Liver (tissue), 9 donors: ENCODE data around the gene COX8A. TPM values are rescaled to one million over a fixed set of nuclear protein-coding genes. Genes with fewer than 3 reads are reported as not detected.

Source experiments
- DNase-seq: peaks from one replicate; pipeline ENCODE4 v3.0.0-alpha.2; 2017; ENCODE audit warnings: low spot score
- H3K27ac ChIP-seq, 2 donors: one replicate each; pipeline ENCODE4 v1.7.0; 2013; ENCODE audit warnings: inconsistent platforms in 2 of 2, low read length in 2 of 2, control low read depth in 1 of 2, low read depth in 1 of 2, mild to moderate bottlenecking in 1 of 2
- H3K27me3 ChIP-seq, 4 donors: one replicate each; pipeline versions ENCODE4 v1.6.1 to v1.7.0; 2013; ENCODE audit warnings: low read length in 3 of 4, inconsistent platforms in 1 of 4, mild to moderate bottlenecking in 1 of 4, moderate library complexity in 1 of 4; ENCODE audit not compliant: control insufficient read depth in 4 of 4, insufficient read depth in 4 of 4
- H3K36me3 ChIP-seq, 4 donors: one replicate each; pipeline versions ENCODE4 v1.6.1 to v1.7.0; 2013; ENCODE audit warnings: low read length in 3 of 4, mild to moderate bottlenecking in 3 of 4, low read depth in 1 of 4, moderate library complexity in 1 of 4; ENCODE audit not compliant: control insufficient read depth in 4 of 4, insufficient read depth in 3 of 4
- H3K4me1 ChIP-seq, 4 donors: one replicate each; pipeline versions ENCODE4 v1.6.1 to v1.7.0; 2013; ENCODE audit warnings: low read length in 3 of 4, mild to moderate bottlenecking in 3 of 4, moderate library complexity in 1 of 4; ENCODE audit not compliant: control insufficient read depth in 4 of 4, insufficient read depth in 4 of 4
- H3K4me3 ChIP-seq, 3 donors: one replicate each; pipeline versions ENCODE4 v1.6.1 to v1.7.0; 2013; ENCODE audit warnings: low read length in 3 of 3, control low read depth in 1 of 3, low read depth in 1 of 3, mild to moderate bottlenecking in 1 of 3
- H3K9ac ChIP-seq, 2 donors: one replicate each; pipeline ENCODE4 v1.7.0; 2013; ENCODE audit warnings: low read length in 2 of 2, mild to moderate bottlenecking in 2 of 2, moderate library complexity in 2 of 2, control low read depth in 1 of 2, low read depth in 1 of 2
- H3K9me3 ChIP-seq, 4 donors: one replicate each; pipeline versions ENCODE4 v1.6.1 to v1.7.0; 2013; ENCODE audit warnings: low read length in 3 of 4; ENCODE audit not compliant: control insufficient read depth in 4 of 4
- ATF3 ChIP-seq: IDR thresholded peaks from 2 replicates; pipeline ENCODE4 v1.6.1; 2016; ENCODE audit warnings: antibody characterized with exemption
- EGR1 ChIP-seq, 2 donors: IDR thresholded peaks; 2 replicates each; pipeline ENCODE4 v1.6.1; 2016 to 2018; ENCODE audit warnings: antibody characterized with exemption in 2 of 2, low read depth in 2 of 2
- FOXA2 ChIP-seq: IDR thresholded peaks from 2 replicates; pipeline ENCODE4 v1.6.1; 2016; ENCODE audit warnings: antibody characterized with exemption
- GABPA ChIP-seq, 2 donors: IDR thresholded peaks in 1 of 2; conservative IDR thresholded peaks in 1 of 2; 2 replicates each; pipeline ENCODE4 v1.6.1; 2016; ENCODE audit warnings: antibody characterized with exemption in 2 of 2, mild to moderate bottlenecking in 1 of 2, moderate library complexity in 1 of 2
- HNF4G ChIP-seq: IDR thresholded peaks from 2 replicates; pipeline ENCODE4 v1.6.1; 2016; ENCODE audit warnings: antibody characterized with exemption
- JUND ChIP-seq, 2 donors: IDR thresholded peaks; 2 replicates each; pipeline ENCODE4 v1.6.1; 2016; ENCODE audit warnings: antibody characterized with exemption in 2 of 2
- MAX ChIP-seq: IDR thresholded peaks from 2 replicates; pipeline ENCODE4 v1.6.1; 2016; ENCODE audit warnings: antibody characterized with exemption
- NR2F2 ChIP-seq: IDR thresholded peaks from 2 replicates; pipeline ENCODE4 v1.6.1; 2016; ENCODE audit warnings: antibody characterized with exemption
- RAD21 ChIP-seq, 2 donors: IDR thresholded peaks; 2 replicates each; pipeline ENCODE4 v1.6.1; 2016; ENCODE audit warnings: antibody characterized with exemption in 2 of 2, mild to moderate bottlenecking in 2 of 2
- REST ChIP-seq: IDR thresholded peaks from 2 replicates; pipeline ENCODE4 v1.6.1; 2016; ENCODE audit warnings: antibody characterized with exemption, mild to moderate bottlenecking
- RXRA ChIP-seq, 2 donors: IDR thresholded peaks; 2 replicates each; pipeline ENCODE4 v1.6.1; 2017 to 2018; ENCODE audit warnings: antibody characterized with exemption in 2 of 2, mild to moderate bottlenecking in 1 of 2
- SP1 ChIP-seq: IDR thresholded peaks from 2 replicates; pipeline ENCODE4 v1.6.1; 2018; ENCODE audit warnings: antibody characterized with exemption, mild to moderate bottlenecking
- TAF1 ChIP-seq: conservative IDR thresholded peaks from 2 replicates; pipeline ENCODE4 v1.6.1; 2016; ENCODE audit warnings: antibody characterized with exemption, mild to moderate bottlenecking
- YY1 ChIP-seq: IDR thresholded peaks from 2 replicates; pipeline ENCODE4 v1.6.1; 2016; ENCODE audit warnings: antibody characterized with exemption, mild to moderate bottlenecking
- ZBTB33 ChIP-seq: IDR thresholded peaks from 2 replicates; pipeline ENCODE4 v1.6.1; 2016; ENCODE audit warnings: antibody characterized with exemption
- WGBS: extraction: QIAGEN DNeasy Blood & Tissue Kit; methylation state at CpG from one replicate; pipeline ENCODE4 v1.1.7; 2013; 5-methylcytosine and 5-hydroxymethylcytosine counted together
- polyA plus RNA-seq, 2 donors: library from polyadenylated mRNA; stranded (reverse) in 1 of 2; unstranded in 1 of 2; fragments of 200-250 nt in 1 of 2; fragments of >200 nt in 1 of 2; fragmentation: Nextera tagmentation in 1 of 2; extraction: Ambion mirVana in 1 of 2; gene quantifications; one replicate each; pipeline versions ENCODE4 v1.2.1 to v1.2.3, GENCODE V29; 2013 to 2015
- total RNA-seq, 2 donors: library from RNA; depleted of rRNA; stranded (reverse); fragments of >200 nt; gene quantifications; one replicate each; pipeline ENCODE4 v1.2.3, GENCODE V29; 2014
- donor health status: healthy.
- donor health status: healthy.
- donor health status: healthy.
- donor health status: healthy.
- donor health status: healthy.

Gene COX8A
- total and polyA plus RNA-seq, 4 donors, result 250 to 586 (median 363) TPM

GRCh38 chr11:63991558-63991957, 17.1 kb downstream of the COX8A start:
- Histone ChIP-seq H3K27me3 (no peaks in the 10 kb centered on the region), H3K9ac (no peak overlapping the region), H3K4me3 (no peak overlapping the region), H3K27ac (no peak overlapping the region), H3K9me3 (no peaks in the 10 kb centered on the region), H3K4me1 (peaks cover 10 to 13% (median 11%) of the 10 kb centered on the region in 4 donors), H3K36me3 (peaks cover 0 to 26% (median 9%) of the 10 kb centered on the region in 4 donors)
- DNase-seq, result no peak
- WGBS, result 89% methylated on average over 10 of the region's 10 CpGs
- TF ChIP-seq RXRA (IDR thresholded peaks at IDR 0.05) (no peak), GABPA (IDR thresholded peaks at IDR 0.05 in 1 of 2, conservative IDR thresholded peaks at IDR 0.05 in 1 of 2) (no peak), ZBTB33 (no peak), JUND (IDR thresholded peaks at IDR 0.05) (no peak), REST (no peak)

- Histone ChIP-seq H3K9me3 (no peaks in the 10 kb centered on the region), H3K4me1 (no peaks in the 10 kb centered on the region), H3K9ac (no peak overlapping the region), H3K4me3 (no peak overlapping the region), H3K27ac (no peak overlapping the region), H3K27me3 (no peaks in the 10 kb centered on the region), H3K36me3 (peaks cover 0 to 41% (median 17%) of the 10 kb centered on the region in 4 donors)
- no peak for DNase-seq
- TF ChIP-seq FOXA2, result no peak
- no peak for TF ChIP-seq MAX
- TF ChIP-seq EGR1 (IDR thresholded peaks at IDR 0.05; ENCODE audit: low read depth in 2 of 2), result no peak
- no peak for TF ChIP-seq TAF1
- TF ChIP-seq YY1, result no peak
- TF ChIP-seq REST, result no peak
- no peak for TF ChIP-seq RXRA (IDR thresholded peaks at IDR 0.05)
- TF ChIP-seq ZBTB33, result no peak
- no peak for TF ChIP-seq NR2F2
- no peak for TF ChIP-seq SP1
- no peak for TF ChIP-seq ATF3
- no peak for TF ChIP-seq JUND (IDR thresholded peaks at IDR 0.05)
- no peak for TF ChIP-seq HNF4G
- TF ChIP-seq RAD21 (IDR thresholded peaks at IDR 0.05), result no peak
- TF ChIP-seq GABPA (IDR thresholded peaks at IDR 0.05 in 1 of 2, conservative IDR thresholded peaks at IDR 0.05 in 1 of 2), result no peak
- 97% methylated on average over 5 of the region's 5 CpGs for WGBS
Observed at GRCh38 chr11:63993100-63993499, 18.7 kb downstream of the COX8A start.
